ENCODE measurements around the gene IL2RA.
"Not testable (repeated sequence)": the region's sequence is repeated elsewhere in the genome, so short reads cannot be mapped to it uniquely, and the experiment has no call there.

The IL2RA gene

DNA sequence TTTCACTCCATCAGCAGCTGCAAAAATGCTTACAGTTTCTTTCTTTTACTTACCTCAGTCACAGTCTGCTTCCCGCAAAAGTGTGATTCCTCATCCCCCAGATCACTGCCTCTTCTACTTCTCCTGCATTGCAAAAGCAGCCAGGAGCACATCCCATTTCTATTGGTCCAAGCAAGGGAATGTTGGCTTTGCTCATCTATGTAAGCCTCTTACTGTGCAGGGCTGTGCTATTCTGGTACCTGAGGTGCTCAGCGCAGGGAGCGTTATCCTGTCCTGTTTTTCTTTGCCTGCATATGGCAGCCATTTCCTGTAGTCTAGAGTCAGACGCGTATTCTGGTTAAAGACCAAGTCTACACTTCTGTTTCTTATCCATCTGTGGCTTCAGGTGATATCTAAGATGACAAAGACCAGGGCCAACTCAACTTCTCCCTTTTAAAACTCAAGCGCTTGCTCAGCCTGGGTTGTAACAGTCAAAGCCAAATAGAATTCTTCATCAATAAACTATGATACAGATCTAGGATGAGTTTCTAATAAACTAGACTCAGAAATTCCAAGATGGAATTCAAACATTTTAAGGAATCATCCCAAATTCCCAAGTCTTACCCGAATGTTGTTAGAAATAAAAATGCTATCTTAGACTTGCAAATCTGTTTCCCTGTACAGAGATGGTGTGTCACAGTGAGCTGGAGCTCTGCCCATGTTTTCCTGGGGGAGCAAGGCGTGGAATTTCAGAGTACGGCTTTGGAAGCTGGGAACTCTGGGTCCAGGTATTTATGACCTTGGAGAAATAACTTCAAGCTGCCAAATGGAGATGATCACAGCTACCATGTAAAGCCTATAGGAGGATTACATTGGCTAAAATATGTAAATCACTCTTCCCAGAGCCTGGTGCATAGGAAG lies 20.6 kb upstream of the IL2RA start:
- no peak for DNase-seq

DNA sequence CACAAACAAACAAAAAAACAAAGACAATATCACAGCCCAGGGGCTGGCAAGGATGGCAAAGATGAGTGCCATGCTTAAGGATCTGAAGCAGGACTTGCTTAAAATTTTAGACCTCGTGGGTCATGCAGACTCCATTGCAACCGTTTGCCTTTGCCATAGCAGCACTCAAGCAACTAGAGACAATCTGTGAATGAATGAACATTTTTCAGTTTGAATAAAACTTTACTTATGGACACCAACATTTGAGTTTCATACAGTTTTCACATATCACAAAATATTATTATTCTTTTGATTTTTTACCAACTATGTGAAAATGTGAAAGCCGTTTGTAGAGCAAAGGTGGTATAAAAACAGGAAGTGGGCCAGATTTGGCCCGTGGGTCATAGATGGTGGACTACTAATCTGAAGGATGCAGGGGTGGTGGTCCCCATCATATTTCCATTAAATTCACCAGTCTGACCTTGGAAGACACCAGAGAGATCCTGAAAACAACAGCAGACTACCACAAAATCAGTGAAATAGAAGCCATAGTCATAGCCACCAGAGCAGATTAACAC lies 18.3 kb upstream of the IL2RA start:
- DNase-seq: no peak

DNA sequence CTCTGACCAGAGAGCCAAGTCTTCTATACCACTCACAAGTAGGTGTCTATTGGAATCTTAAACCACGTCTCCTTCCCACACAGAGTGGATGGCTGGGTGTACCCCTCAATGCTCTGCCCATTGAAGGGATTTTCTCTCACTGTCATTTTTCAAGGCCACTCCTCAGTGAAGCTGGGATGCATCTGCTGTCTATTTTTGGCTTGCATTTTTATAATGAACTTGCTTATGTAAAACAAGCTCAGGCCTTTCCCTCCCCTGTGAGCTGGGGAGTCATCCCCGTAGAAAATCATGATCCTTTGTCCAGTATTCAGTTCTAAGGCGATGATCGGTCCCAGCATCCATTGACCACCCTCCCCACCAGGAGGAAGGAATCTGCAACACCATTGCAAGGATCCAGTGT lies 16.9 kb upstream of the IL2RA start:
- DNase-seq: no peak

DNA sequence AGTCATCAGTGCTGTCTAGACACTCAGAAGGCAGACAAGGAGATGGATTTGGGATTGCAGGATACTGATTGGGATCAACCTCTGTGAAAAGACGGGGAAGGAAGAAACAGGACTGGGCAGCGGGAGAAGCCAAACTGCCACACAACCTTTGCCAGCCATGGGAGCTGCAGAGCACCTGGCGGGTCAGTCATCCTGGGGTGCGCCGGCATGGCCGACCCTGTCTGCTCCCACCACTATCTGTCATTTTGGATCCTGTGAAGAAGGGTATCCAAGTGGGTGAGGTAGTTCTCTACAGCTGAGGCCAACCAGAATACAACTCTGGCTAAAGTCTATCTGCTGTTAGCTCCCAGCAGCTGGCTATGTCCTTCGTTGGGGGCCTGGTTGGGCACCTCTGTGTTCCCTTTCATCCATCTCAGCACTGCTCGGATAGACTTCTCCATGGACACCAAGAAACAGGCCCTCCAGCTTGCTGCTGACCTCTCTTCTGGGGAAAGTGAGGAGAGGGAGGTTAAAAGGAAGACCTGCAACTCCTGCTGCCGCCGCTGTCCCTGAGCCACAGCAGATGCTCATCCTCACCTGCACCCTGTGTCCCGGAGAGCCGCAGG lies 15.0 kb upstream of the IL2RA start:
- DNase-seq: no peak

DNA sequence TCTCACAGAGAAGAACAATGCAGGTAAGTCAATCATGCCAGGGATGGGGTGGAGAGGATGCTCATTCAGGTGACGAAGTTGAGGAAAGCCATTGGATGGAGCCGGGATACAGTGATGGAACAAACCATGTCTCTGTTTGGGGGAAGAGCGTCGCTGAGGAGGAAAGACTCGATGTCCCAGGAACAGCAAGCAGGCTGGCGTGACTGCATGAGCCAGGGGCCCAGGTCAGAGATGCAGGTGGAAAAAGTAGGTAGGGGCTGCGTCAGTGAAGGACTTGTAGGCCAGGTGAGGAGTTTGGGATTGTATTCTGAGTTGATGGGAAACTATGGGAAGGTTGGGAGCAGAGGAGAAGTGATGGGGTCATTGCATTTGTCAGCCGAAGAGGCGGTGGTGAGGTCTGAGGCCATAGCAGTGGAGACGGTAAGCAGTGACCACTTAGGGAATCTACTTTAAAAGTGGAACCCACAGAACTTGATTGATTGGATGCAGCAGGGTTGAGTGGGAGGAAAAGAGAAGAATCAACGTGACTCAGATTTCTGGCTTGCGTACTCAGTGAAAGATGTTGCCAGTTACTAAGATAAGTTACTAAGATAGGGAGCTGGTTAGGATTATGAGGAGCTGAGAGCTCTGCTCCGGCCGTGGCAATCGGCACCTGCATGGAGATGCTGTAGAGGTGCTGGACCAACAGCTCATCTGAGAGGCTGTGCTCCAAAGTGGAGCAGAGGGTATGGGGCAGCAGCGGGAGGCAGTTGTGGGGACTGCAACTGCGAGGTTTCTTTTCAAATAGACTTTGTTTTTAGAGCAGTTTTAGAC lies 12.5 kb upstream of the IL2RA start:
- DNase-seq: no peak

DNA sequence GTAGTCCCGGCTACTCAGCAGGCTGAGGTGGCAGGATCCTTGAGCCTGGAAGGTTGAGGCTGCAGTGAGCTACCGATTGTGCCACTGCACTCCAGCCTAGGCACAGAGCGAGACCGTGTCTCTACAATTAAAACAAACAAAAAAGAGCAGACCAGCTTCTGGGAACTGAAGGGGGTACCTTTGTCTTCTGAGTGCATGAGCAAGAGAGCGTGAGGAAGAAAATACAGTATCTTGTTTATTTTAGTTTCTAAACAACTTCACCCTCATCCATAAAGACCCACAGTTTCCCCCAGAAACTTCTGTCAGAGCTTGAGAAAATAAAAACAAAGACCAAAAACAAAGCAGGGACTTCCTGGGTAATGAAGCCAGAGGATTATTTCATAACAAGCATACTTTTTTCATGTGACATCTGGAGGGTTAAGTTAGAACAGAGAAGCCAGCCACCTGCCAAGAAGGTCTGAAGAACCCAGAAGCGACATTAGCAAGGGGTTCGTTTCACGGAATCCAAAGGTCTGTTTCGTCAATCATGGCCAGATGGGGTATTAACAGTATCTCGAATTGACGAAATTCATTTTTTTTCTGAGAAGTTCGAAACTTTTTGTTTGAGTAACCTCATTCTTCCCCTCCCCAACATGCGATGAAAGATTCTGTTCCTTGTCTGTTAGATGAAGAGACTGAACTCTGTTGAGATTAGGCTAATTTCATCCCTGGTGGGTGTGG lies 10.2 kb upstream of the IL2RA start:
- no peak for DNase-seq

DNA sequence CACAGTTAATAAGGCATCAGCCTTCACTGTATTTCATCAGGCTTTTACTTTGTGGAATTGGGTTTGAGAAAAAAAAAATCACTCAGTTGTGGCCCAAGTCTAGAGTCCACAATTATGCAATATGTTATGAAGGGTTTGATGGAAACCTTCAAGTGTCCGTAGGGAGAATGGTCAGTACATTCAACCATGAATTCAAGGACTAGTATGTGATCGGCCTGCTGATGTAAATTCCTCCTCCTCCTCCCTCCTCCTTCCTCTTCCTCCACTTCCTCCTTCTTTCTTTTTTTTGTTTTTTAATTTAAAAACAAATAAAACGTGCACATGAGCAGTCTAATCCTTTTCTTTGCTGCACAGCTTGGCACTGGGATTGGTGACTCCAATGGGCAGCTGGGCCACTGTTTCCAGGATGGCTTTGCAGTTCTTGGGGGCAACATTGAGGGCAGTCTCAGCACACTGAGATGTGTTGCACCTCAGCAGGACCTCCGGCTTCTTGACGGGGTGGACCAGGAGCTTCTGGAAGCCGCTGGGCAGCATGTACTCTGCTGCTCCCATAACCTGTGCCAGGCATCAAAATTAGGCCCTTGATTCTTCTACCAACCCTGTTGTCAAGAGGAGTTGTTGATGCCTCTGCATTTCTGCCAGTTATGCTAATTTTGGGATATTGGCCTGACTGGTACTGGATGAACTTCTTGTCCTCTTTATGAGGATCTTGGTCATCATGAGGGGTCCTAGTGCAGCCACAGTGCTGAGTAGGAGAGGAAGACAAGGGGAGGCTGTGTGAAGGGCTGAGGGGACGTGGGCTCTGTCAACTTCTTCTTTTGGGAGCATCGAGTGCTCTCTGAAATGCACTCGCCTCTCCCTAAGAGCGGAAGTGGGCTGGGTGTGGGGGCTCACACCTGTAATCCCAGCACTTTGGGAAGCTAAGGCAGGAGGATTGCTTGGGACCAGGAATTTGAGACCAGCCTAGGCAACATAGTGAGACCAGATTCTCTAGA lies 9.3 kb upstream of the IL2RA start:
- peak in 1 of 2 experiments; percentile 15 for DNase-seq

DNA sequence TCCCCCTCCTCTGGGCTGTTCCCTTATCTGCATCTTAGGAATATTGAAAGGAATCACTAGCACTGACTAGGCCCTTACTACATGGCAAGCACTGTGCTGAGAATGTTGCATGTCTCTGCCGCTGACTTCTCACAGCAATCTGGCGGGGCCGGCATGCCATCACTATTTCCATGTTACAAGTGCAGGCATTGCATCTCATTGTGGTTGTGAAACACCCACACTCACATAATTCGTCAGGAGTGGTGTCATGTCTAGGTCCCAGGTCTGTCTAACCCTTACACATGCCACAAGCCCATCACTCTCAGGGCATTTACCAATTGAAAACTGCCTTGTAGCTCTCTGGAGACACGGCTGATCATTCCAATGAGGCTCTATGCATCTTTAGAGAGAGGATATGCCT lies 8.5 kb upstream of the IL2RA start:
- no peak for DNase-seq

DNA sequence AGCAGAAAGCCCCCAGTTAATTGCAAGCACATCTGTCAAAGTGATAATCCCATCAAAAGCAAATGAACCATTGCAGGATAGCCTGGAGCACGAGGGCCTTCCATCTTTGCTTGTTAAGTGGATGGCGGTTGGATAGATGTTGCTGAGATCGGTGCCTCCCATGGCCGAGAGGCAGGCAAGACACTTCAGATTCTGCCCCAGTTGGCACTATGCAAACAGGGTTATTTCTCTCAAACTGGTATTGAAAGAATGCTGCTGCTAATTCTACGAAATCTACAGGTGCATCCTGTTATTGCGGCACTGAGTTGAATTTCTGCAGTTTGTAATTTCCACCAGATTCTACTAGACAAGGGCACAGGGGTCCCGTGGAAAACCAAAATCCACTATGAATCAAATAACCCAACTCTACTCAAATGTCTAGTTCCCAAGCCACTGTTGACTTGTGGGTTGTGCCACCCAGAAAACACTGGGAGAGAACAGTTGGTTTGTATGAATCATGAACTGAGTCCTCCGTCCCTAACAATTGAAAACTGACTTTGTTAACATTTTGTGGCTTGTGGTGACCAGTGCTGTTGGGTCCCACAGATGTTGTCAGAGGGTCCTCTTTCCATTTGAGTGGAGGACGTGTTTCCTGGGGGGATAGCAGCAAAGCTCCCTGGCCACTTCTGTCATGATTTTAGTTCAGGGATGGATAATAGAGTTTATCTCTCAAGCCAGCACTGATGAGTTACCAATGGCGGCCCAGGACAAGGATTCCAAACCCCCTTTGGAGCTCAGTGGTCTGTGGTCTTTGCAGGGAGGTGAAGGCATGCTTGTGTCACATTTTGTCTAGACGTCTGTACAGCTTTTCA lies 7.1 kb upstream of the IL2RA start:
- DNase-seq: peak in 1 of 2 experiments; percentile 26

DNA sequence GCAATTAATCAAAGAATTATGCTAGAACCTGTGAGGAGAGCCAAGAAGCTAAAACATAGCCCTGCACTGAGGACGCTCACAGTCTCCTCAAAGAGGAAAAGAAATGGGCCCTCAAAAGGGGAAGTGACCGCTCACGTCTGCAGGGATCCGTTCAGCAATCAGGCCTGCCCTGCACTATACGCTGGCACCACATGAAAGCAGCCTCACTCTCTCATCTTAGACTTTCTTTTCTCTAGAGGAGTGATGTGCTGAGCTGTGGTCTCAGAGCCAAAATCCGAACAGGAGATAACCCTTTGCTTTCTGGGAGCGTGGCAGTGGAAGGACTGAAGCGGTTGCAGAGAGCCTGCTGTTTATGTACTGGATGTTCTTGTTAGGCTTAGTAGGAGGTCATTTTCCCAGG lies 6.3 kb upstream of the IL2RA start:
- peak; percentile 95 to 98 for DNase-seq

DNA sequence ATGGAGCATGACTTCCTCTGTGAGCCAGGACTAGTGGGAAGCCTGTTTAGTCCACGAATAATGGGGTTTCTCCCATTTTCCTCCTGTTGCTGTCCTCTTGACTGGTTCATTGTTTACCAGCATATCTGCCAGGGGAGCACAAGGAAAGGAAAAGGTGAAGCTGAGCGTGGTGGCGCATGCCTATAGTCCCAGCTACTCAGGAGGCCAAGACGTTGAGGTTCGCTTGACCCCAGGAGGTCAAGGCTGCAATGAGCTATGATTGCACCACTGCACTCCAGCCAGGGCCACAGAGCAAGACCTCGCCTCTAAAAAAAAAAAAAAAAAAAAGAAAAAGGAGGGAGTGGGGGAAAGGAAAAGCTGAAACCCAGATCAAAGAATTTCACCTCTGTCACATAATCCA lies 5.8 kb upstream of the IL2RA start:
- DNase-seq: no peak

DNA sequence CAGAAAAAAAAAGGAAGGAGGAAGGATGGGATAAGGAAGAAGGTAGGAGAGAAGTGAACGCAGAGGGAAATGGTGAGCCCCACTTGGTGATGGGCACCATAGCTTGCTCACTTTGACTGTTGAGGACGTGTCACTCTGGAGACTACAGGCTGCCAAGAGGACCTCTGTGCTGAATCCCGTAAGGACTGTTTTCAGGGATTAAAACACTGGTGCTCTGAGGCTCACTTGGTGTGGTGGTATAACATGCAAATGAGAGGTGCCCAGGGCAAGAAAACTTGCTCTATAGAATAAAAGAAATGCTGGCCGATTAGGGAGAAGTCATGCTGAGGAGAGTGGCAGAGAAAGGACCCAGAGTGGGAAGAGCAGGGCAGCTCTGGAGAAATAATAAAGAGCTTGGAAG lies 5.3 kb upstream of the IL2RA start:
- no peak for DNase-seq

DNA sequence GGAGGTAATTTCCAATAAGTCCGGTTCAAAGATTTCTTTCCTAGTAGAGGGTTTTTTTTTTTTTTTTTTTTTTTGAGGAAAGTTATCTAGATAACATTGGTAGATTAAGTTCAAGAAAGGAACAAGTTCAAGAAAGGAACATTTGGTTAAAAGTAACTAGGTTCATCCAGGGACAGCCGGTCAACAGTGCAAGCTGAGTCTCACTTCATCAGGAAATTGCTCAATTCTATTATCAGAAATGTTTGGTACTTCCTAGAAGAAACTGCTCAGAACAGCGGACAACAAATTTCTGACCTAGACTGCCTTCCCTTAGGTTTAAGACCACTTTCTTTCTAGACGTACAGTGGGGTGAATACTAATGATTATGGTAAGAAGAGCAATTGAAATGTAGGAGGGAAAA lies 3.7 kb upstream of the IL2RA start:
- peak; percentile 32 to 41 for DNase-seq

DNA sequence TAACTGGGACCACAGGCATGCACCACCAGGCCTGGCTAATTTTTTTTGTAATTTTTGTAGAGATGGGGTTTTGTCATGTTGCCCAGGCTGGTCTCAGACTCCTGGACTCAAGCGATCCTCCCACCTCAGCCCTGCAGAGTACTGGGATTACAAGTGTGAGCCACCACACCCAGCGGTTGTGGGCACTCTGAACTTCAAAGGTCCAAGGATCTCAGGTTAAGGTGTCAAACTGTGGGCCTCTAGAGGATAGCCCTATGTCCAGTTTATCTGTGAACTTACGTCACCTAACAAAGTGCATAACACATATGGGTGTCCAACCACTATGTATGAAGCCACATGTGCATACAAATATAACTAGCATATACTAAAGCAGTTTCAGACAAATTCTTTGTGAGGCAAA lies 3.2 kb upstream of the IL2RA start:
- no peak for DNase-seq

DNA sequence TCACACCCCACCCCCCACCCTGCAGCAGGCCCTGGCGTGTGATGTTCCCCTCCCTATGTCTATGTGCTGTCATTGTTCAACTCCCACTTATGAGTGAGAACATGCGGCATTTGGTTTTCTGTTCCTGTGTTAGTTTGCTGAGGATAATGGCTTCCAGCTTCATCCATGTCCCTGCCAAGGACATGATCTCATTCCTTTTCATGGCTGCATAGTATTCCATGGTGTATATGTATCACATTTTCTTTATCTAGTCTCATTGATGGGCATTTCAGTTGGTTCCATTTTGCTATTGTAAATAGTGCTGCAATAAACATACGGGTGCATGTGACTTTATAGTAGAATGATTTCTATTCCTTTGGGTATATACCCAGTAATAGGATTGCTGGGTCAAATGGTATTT lies 2.6 kb upstream of the IL2RA start:
- not testable (repeated sequence) for DNase-seq

DNA sequence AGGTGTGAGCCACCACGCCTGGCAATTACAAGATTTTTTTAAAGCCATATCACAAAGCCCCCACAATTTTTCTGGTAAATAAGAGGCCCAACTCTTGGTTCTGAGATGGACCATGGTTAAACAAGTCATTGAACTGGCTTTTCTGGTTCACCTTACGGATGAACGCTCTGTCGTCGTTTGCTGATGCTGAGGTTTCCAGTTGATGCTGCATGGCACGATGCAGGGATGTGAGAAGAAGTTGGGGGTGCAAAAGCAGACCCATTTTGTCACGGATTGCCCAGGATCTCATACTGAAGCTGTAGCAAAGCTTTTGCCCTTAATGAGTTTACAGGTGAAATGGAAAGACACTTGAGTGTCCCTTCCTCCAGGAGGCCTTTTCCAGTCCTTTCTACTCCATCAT lies 2.0 kb upstream of the IL2RA start:
- no peak for DNase-seq

DNA sequence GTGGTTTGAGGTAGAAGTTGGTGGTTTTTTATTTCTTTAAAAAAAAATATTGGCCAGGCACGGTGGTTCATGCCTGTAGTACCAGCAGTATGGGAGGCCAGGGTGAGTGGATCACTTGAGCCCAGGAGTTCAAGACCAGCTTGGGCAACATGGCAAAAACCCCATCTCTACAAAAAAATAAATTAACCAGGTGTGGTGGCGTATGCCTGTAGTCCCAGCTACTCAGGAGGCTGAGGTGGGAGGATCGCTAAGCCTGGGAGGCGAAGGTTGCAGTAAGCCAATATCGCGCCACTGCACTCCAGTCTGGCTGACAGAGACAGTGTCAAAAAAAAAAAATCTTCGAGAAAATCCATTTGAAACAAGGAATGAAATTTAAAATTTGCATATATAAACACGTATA lies 1.1 kb downstream of the IL2RA start:
- no peak for DNase-seq

DNA sequence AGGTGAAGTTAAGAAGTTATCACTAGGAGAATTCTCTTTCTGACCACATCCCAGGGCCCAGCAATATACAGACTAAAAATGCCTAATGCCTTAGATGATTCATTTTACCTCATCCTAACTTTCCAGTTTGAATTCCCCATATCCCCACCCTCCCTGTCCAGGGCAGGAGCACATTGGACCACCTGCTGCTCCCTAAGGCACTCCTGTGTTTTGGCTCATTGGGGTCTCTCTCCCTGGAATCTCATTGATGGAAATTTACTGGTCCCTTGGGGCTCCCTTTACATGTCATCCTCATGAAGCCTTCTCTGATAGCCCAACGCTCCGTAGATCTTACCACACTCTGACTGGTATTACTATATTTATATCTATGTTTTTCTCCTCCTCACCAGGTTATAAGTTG lies 2.7 kb downstream of the IL2RA start:
- DNase-seq: no peak

DNA sequence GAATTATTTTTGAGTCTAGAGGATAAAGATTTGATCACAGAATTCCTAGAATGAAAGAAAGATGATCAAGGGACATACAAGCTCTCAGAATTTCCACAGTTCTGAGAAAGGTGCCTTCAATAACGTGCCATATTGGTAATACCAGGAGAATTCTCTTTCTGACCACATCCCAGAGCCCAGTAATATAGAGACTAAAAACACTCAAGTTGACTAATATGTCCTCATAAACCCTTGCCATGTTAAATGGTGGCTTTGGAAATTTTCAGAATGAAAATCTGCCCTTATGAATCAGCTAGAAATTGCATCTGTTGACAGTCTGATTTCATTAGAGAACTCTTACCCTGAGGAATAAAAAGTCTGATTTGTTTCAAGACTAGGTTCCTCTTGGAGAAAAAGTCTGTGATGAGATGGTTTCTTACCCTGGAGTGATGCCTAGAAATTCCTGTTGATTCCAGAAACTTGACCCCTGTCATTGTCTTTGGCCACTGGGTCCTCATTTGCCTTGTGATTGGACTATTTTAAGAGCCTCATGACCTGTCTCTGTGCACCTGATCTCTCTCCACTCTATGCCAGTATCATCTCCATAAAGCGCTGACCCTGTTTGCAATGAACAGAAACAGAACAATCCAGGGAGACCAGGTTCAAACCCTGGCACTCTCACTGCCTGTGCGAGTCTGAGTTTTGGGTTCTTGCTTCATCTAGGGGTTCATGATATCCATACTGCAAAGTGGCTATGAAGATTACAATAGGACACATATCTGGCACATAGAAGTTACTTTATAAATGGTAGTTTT lies 3.3 kb downstream of the IL2RA start:
- DNase-seq: no peak
